GM10266 (cell line): ENCODE measurements around the gene LENG9.
"Not testable (repeated sequence)": the region's sequence is repeated elsewhere in the genome, so short reads cannot be mapped to it uniquely, and the experiment has no call there.

Source experiments
- DNase-seq: peaks from one replicate; pipeline ENCODE4 v3.0.0; 2012; ENCODE audit errors: extremely low spot score
- TF ChIP-seq, protein P1 (sequence below): IDR thresholded peaks from 2 replicates; pipeline ENCODE4 v1.5.1; 2012; ENCODE audit warnings: mild to moderate bottlenecking, low read depth; ENCODE audit not compliant: control insufficient read depth, insufficient read depth; ENCODE audit errors: missing control alignments

Gene LENG9

GRCh38 chr19:54448774-54449700, 14.5 kb downstream of the LENG9 start, which contains the start of gene LENG8:
Gene LENG8 (plus strand): TSS chr19:54449199. CDS start chr19:54451345, 2,146 bp downstream.
- DNase-seq, result peak; percentile 97
- TF ChIP-seq, protein P1, sequence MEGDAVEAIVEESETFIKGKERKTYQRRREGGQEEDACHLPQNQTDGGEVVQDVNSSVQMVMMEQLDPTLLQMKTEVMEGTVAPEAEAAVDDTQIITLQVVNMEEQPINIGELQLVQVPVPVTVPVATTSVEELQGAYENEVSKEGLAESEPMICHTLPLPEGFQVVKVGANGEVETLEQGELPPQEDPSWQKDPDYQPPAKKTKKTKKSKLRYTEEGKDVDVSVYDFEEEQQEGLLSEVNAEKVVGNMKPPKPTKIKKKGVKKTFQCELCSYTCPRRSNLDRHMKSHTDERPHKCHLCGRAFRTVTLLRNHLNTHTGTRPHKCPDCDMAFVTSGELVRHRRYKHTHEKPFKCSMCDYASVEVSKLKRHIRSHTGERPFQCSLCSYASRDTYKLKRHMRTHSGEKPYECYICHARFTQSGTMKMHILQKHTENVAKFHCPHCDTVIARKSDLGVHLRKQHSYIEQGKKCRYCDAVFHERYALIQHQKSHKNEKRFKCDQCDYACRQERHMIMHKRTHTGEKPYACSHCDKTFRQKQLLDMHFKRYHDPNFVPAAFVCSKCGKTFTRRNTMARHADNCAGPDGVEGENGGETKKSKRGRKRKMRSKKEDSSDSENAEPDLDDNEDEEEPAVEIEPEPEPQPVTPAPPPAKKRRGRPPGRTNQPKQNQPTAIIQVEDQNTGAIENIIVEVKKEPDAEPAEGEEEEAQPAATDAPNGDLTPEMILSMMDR, result no peak

GRCh38 chr19:54448040-54448773, 15.4 kb downstream of the LENG9 start:
- TF ChIP-seq, protein P1, result no peak
- DNase-seq, result no peak

DNA sequence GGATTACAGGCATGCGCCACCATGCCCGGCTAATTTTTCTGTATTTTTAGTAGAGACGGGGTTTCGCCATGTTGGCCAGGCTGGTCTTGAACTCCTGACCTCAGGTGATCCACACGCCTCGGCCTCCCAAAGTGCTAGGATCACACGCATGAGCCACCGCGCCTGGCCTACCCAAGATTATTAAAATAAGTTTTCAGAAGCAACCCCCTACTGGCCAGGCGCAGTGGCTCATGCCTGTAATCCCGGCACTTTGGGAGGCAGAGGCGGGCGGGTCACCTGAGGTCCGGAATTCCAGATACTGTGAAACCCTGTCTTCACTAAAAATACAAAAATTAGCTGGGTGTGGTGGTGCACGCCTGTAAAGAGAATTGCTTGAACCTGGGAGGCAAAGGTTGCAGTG, 17.2 kb downstream of the LENG9 start:
- DNase-seq, result not testable (repeated sequence)

DNA sequence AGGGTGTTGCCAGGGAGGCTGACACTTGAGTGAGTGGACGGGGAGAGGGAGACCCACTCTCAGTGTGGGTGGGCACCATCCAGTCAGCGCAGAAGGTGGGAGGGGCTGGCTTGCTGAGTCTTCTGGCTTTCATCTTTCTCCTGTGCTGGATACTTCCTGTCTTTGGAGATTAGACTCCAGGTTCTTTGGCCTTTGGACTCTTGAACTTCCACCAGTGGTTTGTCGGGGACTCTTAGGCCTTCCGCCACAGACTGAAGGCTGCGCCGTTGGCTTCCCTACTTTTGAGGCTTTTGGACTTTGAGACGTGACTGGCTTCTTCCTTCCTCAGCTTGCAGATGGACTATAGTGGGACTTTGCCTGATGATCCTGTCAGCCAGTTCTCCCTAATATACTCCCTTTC, 18.8 kb downstream of the LENG9 start:
- DNase-seq, result no peak
- TF ChIP-seq, protein P1, result no peak

- no peak for DNase-seq
- TF ChIP-seq, protein P1, result no peak
Observed at GRCh38 chr19:54440641-54441040, 22.9 kb downstream of the LENG9 start.

DNA sequence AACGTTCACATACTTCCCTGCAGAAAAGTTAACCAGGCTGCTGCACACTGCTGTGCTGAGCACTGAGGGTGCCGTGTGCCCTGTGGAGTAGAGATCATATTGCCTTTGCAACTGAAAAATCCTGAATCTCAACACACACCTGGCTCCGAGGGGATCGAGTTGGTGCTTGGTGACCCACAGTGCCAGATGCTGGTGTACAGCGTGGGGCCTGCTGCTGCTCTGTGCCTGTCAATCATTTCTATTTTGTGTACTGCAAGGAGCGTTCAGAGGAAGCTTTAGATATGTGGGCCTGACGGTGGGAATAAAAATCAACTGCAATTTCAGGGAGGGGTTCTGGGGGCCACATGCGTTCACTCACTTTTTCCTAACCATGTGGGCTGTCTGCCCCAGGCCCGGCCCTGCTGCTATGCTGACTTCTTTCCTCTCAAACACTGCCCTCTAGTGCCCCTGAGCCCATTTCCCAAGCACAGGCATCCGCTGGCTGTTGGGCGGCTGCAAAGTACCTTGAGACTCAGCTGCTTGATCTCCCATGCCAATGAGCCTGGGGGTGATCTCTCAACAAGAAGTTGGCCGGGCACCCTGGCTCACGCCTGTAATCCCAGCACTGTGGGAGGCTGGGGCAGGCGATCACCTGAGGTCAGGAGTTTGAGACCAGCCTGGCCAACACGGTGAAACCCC, 24.3 kb downstream of the LENG9 start:
- TF ChIP-seq, protein P1, result peak; percentile 41
- no peak for DNase-seq

DNA sequence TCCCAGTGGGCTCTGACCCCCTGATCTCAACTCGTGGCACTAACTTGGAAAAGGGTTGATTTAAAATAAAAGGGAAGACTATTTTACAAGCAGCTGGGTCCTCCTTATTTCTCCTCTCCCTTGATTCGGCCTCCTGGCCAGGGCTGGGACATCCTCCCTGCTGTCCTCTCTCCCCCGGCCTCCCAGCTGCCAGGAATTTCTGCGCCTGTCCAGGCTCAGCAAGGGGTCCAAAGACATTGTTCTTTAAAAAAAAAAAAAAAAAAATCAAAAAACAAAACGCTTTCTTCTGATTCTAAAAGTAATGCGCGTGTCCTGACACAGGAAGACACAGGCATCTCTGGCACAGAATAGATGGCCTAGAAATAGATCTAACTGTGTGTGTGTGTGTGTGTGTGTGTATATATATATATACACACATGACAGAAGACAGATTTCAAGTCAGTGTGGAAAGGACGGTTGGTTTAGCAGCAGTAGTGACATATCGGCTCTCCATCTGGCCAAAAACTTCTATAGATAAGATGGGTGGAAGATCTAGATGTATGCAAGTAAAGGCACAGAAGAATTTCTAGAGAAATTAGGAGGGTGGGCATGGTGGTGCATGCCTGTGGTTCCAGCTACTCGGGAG, 26.8 kb downstream of the LENG9 start:
- DNase-seq, result no peak
- TF ChIP-seq, protein P1, result no peak
